Psoas muscle (tissue), 8 donors: ENCODE results near the gene GTF3C5. TPM values are rescaled to one million over a fixed set of nuclear protein-coding genes. Genes with fewer than 3 reads are reported as not detected.

ENCODE experiments used
- ATAC-seq, 4 donors: fragments of 200-7000 bp; cut with Tn5 transposase; one replicate each; pipeline ENCODE4 v1.9.1; 2020; ENCODE audit warnings: moderate library complexity in 3 of 4, mild to moderate bottlenecking in 2 of 4
- DNase-seq, 2 donors: peaks; one replicate each; pipeline ENCODE4 v3.0.0-alpha.2; 2020
- H3K27ac ChIP-seq: fragments of 200-600 bp; one replicate; pipeline ENCODE4 v1.8.0; 2022
- H3K27me3 ChIP-seq, 3 donors: fragments of 200-600 bp in 1 of 3; one replicate each; pipeline versions ENCODE4 v1.6.1 to v1.8.0; 2013 to 2022; ENCODE audit warnings: low read length in 2 of 3, mild to moderate bottlenecking in 2 of 3, moderate library complexity in 1 of 3; ENCODE audit not compliant: insufficient read depth in 3 of 3
- H3K36me3 ChIP-seq, 2 donors: fragments of 200-600 bp in 1 of 2; one replicate each; pipeline versions ENCODE4 v1.6.1 to v1.8.0; 2013 to 2022; ENCODE audit warnings: low read depth in 1 of 2, mild to moderate bottlenecking in 1 of 2, moderate library complexity in 1 of 2; ENCODE audit not compliant: insufficient read depth in 1 of 2
- H3K4me1 ChIP-seq: fragments of 200-600 bp; one replicate; pipeline ENCODE4 v1.8.0; 2022
- H3K4me3 ChIP-seq: fragments of 200-600 bp; one replicate; pipeline ENCODE4 v1.8.0; 2022; ENCODE audit warnings: mild to moderate bottlenecking
- H3K9me3 ChIP-seq: fragments of 200-600 bp; one replicate; pipeline ENCODE4 v1.8.0; 2022
- WGBS, 3 donors: extraction: QIAGEN DNeasy Blood & Tissue Kit; methylation state at CpG; one replicate each; pipeline versions ENCODE4 v1.1.6 to v1.1.7; 2013; 5-methylcytosine and 5-hydroxymethylcytosine counted together
- intact Hi-C, 2 donors: fragments of 100-400 bp; cut with DNase I; formaldehyde crosslinking; loops; one replicate each; pipeline versions ENCODE4 v1.11.0 to v1.14.2; 2022
- polyA plus RNA-seq, 3 donors: library from polyadenylated mRNA; stranded (reverse); fragments of 200-250 nt; gene quantifications; one replicate each; pipeline ENCODE4 v1.2.3, GENCODE V29; 2013
- total RNA-seq, 4 donors: library from RNA; stranded (reverse); fragmentation: NEBNext Ultra II Directional in 2 of 4; extraction: Animal tissue kit (Norgen Biotek cat#: 25700) in 2 of 4; gene quantifications; one replicate each; pipeline versions ENCODE4 v1.2.1 to v1.2.4, GENCODE V29; 2021 to 2023
- TF ChIP-seq, protein P1 (sequence below): fragments of 200-600 bp; IDR thresholded peaks from one replicate; pipeline ENCODE4 v1.8.0; 2022; ENCODE audit warnings: antibody characterized with exemption
- donor health status: healthy with polysubstance abuse.
- donor health status: DM: no; HTN: no; CAD: no; lungs with moderate emphysema.
- donor health status: Bipolar disorder and iron deficiency.
- donor health status: healthy.
- donor health status: DM: yes; HTN: yes; CAD: no.
- donor health status: DM: no; HTN: no; CAD: no.
- donor health status: DM: no; HTN: no; CAD: no.
- donor health status: DM: yes; HTN: yes; CAD: no.

The GTF3C5 gene
- total and polyA plus RNA-seq, 7 donors, result 34.6 to 70.8 (median 42.7) TPM

DNA sequence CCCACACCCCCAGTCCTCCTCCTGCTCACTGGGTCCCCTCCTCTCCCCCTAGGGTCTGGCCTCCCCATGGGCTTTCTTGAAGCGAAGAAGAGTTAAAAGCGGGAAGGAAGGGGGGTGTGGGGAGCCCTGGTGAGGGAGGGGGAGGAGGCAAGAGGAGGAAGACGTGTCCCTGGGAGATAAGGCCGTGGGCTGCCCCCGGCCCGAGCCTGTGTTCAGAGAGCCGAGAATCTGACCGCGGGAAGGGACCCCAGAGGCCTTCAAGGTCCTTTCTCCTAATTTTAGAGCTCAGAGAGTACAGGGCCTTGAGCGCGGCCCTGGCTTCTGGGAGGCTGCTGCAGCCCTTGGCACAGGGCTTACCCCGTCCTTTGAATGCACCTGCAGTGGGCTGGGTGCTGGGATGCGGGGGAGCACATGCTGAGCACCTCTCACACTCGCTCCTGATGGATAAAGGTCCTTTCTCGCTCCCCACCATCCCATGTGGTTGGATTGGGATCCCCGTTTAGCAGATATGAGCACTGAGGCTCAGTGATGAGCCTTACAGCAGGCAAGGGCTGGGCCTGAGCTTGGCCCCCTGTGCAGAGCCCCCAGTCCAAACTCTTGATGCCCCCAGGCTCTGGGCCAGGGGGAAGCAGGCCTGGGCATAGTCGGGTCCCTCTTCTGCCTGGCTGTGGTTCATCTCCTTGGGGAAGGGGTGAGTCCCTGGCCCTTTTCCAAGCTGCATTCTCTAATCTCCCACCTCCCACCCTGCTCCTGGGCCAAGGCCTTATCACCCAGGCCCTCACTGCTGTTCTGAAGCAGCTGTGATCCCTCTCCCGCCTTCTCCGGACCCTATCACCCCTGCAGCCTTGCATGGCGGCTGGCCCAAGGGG, 46.4 kb upstream of the GTF3C5 start:
- Histone ChIP-seq H3K4me1 (peaks cover 4% of the 10 kb centered on the region), H3K27me3 (peaks cover 0 to 4% (median 2%) of the 10 kb centered on the region in 3 donors), H3K27ac (no peak overlapping the region), H3K9me3 (no peaks in the 10 kb centered on the region), H3K4me3 (no peak overlapping the region), H3K36me3 (no peaks in the 10 kb centered on the region)
- WGBS, 3 donors, result 64 to 73% (median 73%) methylated on average over 20 of the region's 20 CpGs
- intact Hi-C loops, result no loop called here
- TF ChIP-seq, protein P1, sequence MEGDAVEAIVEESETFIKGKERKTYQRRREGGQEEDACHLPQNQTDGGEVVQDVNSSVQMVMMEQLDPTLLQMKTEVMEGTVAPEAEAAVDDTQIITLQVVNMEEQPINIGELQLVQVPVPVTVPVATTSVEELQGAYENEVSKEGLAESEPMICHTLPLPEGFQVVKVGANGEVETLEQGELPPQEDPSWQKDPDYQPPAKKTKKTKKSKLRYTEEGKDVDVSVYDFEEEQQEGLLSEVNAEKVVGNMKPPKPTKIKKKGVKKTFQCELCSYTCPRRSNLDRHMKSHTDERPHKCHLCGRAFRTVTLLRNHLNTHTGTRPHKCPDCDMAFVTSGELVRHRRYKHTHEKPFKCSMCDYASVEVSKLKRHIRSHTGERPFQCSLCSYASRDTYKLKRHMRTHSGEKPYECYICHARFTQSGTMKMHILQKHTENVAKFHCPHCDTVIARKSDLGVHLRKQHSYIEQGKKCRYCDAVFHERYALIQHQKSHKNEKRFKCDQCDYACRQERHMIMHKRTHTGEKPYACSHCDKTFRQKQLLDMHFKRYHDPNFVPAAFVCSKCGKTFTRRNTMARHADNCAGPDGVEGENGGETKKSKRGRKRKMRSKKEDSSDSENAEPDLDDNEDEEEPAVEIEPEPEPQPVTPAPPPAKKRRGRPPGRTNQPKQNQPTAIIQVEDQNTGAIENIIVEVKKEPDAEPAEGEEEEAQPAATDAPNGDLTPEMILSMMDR, result no peak
- ATAC-seq (no peak), DNase-seq (no peak)

GRCh38 chr9:132985071-132985350, 45.8 kb upstream of the GTF3C5 start:
- 67 to 72% (median 68%) methylated on average over 4 of the region's 4 CpGs for WGBS, 3 donors
- TF ChIP-seq, protein P1, result no peak
- DNase-seq (no peak), ATAC-seq (no peak)
- Histone ChIP-seq H3K4me3 (no peak overlapping the region), H3K9me3 (no peaks in the 10 kb centered on the region), H3K4me1 (peaks cover 4% of the 10 kb centered on the region), H3K27ac (no peak overlapping the region), H3K36me3 (no peaks in the 10 kb centered on the region), H3K27me3 (peaks cover 0 to 2% (median 0%) of the 10 kb centered on the region in 3 donors)
- intact Hi-C loops, result no loop called here

DNA sequence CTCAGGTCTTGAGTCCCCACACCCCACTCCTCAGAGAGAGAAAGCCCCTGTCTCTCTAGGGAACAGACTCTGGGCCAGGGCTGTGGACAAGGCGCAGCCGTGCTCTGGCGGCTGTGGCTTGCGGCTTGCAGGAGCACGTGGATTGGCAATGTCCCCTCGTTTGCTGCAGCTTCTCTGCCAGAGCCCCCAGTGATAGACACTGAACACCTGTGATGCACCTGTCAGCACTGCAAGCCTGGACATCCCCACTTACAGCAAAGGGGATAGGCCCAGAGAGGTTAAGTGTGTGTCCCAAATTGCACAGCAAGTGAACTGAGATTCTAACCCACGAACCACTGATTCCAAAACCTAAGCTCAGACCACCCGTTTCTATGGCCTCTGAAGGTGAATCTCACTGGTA, 45.3 kb upstream of the GTF3C5 start:
- intact Hi-C loops, result no loop called here
- TF ChIP-seq, protein P1, result no peak
- DNase-seq (no peak), ATAC-seq (peak in 3 of 4 donors; percentile 32 to 75 (median 41))
- no peaks in the 10 kb centered on the region for H3K36me3 ChIP-seq
- peaks cover 4% of the 10 kb centered on the region for H3K4me1 ChIP-seq
- H3K27me3 ChIP-seq, result peaks cover 0 to 2% (median 0%) of the 10 kb centered on the region in 3 donors
- H3K9me3 ChIP-seq, result no peaks in the 10 kb centered on the region
- H3K27ac ChIP-seq, result no peak overlapping the region
- 40 to 57% (median 55%) methylated on average over 8 of the region's 8 CpGs for WGBS, 3 donors
- no peak overlapping the region for H3K4me3 ChIP-seq

DNA sequence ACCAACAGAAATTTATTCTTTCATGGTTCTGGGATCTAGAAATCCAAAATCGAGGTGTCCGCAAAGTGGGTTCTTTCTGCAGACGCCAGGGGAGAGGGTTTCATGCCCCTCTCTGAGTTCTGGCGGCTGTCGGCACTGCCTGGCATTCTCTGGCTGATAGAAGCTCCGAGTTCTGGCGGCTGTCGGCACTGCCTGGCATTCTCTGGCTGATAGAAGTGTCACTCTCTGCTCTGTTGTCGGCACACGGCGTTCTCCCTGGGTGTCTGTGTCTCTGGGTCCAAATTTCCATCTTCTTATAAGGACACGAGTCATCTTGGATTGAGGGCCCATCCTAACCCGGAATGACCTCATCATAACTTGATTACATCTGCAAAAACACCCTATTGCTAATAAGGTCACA, 44.7 kb upstream of the GTF3C5 start:
- no peak for DNase-seq
- WGBS, 3 donors, result 26 to 63% (median 32%) methylated on average over 13 of the region's 13 CpGs
- H3K27me3 ChIP-seq, result peaks cover 0 to 3% (median 2%) of the 10 kb centered on the region in 3 donors

More for the DNA sequence above, 44.7 kb upstream of the GTF3C5 start:
- Histone ChIP-seq H3K27ac (no peak overlapping the region), H3K9me3 (no peaks in the 10 kb centered on the region), H3K4me3 (peak overlapping the region; percentile 0), H3K36me3 (no peaks in the 10 kb centered on the region), H3K4me1 (peaks cover 4% of the 10 kb centered on the region)
- TF ChIP-seq, protein P1, result no peak
- intact Hi-C loops, result no loop called here
- ATAC-seq, result peak in 2 of 4 donors; percentile 68 to 71
